T-cell (primary cell): Measurements from ENCODE around the gene NSD1. TPM values are rescaled to one million over a fixed set of nuclear protein-coding genes. Genes with fewer than 3 reads are reported as not detected.
A peak's percentile ranks its signal among the peaks of the same experiment; 100 is the strongest.

Source experiments
- ATAC-seq, 4 experiments: fragments of 200-7000 bp in 3 of 4; fragments of 150-1000 bp in 1 of 4; cut with Tn5 transposase; replicated peaks in 1 of 4; 1 replicate in 3 of 4; 2 replicates in 1 of 4; pipeline ENCODE4 v1.10.0; 2021; ENCODE audit warnings: moderate library complexity in 3 of 4, mild to moderate bottlenecking in 2 of 4, moderate number of reproducible peaks in 1 of 4
- CTCF ChIA-PET, 2 donors: fragments of 300-600 bp; sonication (Branson Sonifier 250); formaldehyde crosslinking; loops; one replicate each; lab custom pipeline; 2022; ENCODE audit warnings: antibody characterized with exemption in 2 of 2; lab: Charles Lee
- POLR2A ChIA-PET, 2 donors: fragments of 300-600 bp; sonication (Branson Sonifier 250); formaldehyde crosslinking; loops; one replicate each; lab custom pipeline; 2022; ENCODE audit warnings: antibody characterized with exemption in 2 of 2; lab: Charles Lee
- DNase-seq, 35 experiments: peaks; one replicate each; pipeline versions ENCODE4 v3.0.0 to v3.0.0-alpha.2; 2013 to 2023
- H3K27ac ChIP-seq: one replicate; pipeline ENCODE4 v1.5.1; 2013; ENCODE audit warnings: low read length
- H3K27me3 ChIP-seq, 2 experiments: replicated peaks in 1 of 2; 1 replicate in 1 of 2; 2 replicates in 1 of 2; pipeline versions ENCODE4 v1.6.1 to v1.7.0; 2013; ENCODE audit warnings: low read length in 1 of 2, mixed read lengths in 1 of 2; ENCODE audit not compliant: control insufficient read depth in 2 of 2, insufficient read depth in 2 of 2; ENCODE audit errors: extremely low read depth in 1 of 2
- H3K36me3 ChIP-seq, 2 donors: 1 replicate in 1 of 2; 2 replicates in 1 of 2; pipeline versions ENCODE4 v1.6.1 to v1.7.0; 2013; ENCODE audit warnings: low read length in 1 of 2; ENCODE audit not compliant: control insufficient read depth in 2 of 2, insufficient read depth in 1 of 2; ENCODE audit errors: extremely low read depth in 1 of 2
- H3K4me1 ChIP-seq, 2 experiments: 1 replicate in 1 of 2; 2 replicates in 1 of 2; pipeline versions ENCODE4 v1.6.1 to v1.7.0; 2013; ENCODE audit warnings: low read length in 2 of 2, mixed read lengths in 1 of 2; ENCODE audit not compliant: insufficient read depth in 2 of 2, control insufficient read depth in 1 of 2; ENCODE audit errors: extremely low read depth in 1 of 2
- H3K4me3 ChIP-seq, 2 donors: 1 replicate in 1 of 2; 2 replicates in 1 of 2; pipeline versions ENCODE4 v1.5.1 to v1.7.0; 2013; ENCODE audit warnings: mild to moderate bottlenecking in 2 of 2, low read length in 1 of 2, moderate library complexity in 1 of 2; ENCODE audit not compliant: control insufficient read depth in 1 of 2; ENCODE audit errors: extremely low read depth in 1 of 2
- H3K9me3 ChIP-seq: 2 replicates; pipeline ENCODE4 v1.7.0; 2013
- H3K27ac Mint-ChIP-seq, 2 donors: one replicate each; pipeline ENCODE4 v1.8.0; 2020 to 2021; ENCODE audit warnings: mild to moderate bottlenecking in 2 of 2, mixed read lengths in 2 of 2
- H3K27me3 Mint-ChIP-seq, 2 donors: one replicate each; pipeline ENCODE4 v1.8.0; 2021 to 2022; ENCODE audit warnings: mixed read lengths in 2 of 2
- H3K36me3 Mint-ChIP-seq: one replicate; pipeline ENCODE4 v1.8.0; 2021; ENCODE audit warnings: mixed read lengths
- H3K4me1 Mint-ChIP-seq, 3 donors: one replicate each; pipeline ENCODE4 v1.8.0; 2020 to 2022; ENCODE audit warnings: mixed read lengths in 3 of 3, mild to moderate bottlenecking in 1 of 3
- H3K4me3 Mint-ChIP-seq, 3 donors: one replicate each; pipeline ENCODE4 v1.8.0; 2020 to 2022; ENCODE audit warnings: mild to moderate bottlenecking in 3 of 3, mixed read lengths in 3 of 3, moderate library complexity in 3 of 3
- H3K9me3 Mint-ChIP-seq, 3 donors: one replicate each; pipeline ENCODE4 v1.8.0; 2020 to 2022; ENCODE audit warnings: mixed read lengths in 3 of 3
- WGBS: methylation state at CpG from one replicate; pipeline ENCODE4 v1.1.5; 2013; ENCODE audit warnings: missing lambda C conversion rate; ENCODE audit not compliant: insufficient coverage; 5-methylcytosine and 5-hydroxymethylcytosine counted together
- total RNA-seq, 35 experiments: library from RNA in 6 of 35; stranded (reverse) in 6 of 35; fragments of 120-200 nt in 1 of 35; gene quantifications; one replicate each; pipeline versions ENCODE4 v1.2.1 to v1.2.4 and lab custom pipeline; 2013 to 2026

The NSD1 gene
- total RNA-seq, 5 donors from 2014 or later (not counting 1 experiment from before 2014, with no cell fraction given) = 89.5 to 113 (median 103) TPM

DNA sequence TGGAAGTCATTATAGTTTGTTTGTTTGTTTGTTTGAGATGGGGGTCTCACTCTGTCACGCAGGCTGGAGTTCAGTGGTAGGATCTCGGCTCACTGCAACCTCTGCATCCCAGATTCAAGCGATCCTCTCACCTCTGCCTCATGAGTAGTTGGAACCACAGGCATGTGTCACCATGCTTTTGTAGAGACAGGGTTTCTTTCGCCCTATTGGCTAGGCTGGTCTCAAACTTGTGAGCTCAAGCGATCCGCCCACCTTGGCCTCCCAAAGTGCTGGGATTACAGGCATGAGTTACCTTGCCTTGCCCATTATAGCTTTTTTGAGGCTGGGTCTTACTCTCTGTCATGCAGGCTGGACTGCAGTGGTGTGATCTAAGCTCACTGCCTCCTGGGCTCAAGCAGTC, 28.8 kb downstream of the NSD1 start:
- no peaks in the 10 kb centered on the region for H3K27me3 Mint-ChIP-seq
- Histone ChIP-seq H3K36me3 (peaks cover 10 to 31% of the 10 kb centered on the region in 2 donors), H3K9me3 (no peaks in the 10 kb centered on the region), H3K4me1 (peaks cover 0 to 10% of the 10 kb centered on the region in 2 experiments), H3K4me3 (no peak overlapping the region), H3K27me3 (no peaks in the 10 kb centered on the region), H3K27ac (no peak overlapping the region)
- ChIA-PET POLR2A (no interaction called here), CTCF (no interaction called here)
- WGBS = 100% methylated on average over 4 of the region's 6 CpGs
- no peak overlapping the region for H3K27ac Mint-ChIP-seq
- ATAC-seq (no peak), DNase-seq (no peak)
- peaks cover 23 to 30% (median 25%) of the 10 kb centered on the region in 3 donors for H3K4me1 Mint-ChIP-seq
- no peak overlapping the region for H3K4me3 Mint-ChIP-seq
- no peaks in the 10 kb centered on the region for H3K9me3 Mint-ChIP-seq
- H3K36me3 Mint-ChIP-seq = peaks cover 8% of the 10 kb centered on the region

DNA sequence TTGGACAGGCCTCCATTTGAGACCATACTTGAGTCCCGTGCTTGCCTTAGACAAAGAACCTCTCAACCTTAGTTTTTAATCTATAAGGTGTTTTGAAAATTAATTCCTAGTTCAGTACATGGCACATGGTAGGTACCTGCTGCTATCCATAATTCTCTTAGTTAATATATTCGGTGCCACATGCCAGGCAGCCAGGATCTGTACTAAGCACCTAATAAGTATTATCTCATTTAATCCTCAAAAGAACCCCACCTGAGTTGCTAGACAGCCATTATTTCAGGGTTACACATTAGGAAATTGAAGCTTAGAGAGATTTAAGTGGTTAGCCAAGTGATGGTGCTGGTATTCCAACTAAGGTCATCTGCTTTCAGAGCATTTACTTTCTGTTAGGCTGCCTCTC, 29.9 kb downstream of the NSD1 start:
- no peak overlapping the region for H3K27ac ChIP-seq
- Mint-ChIP-seq H3K27me3 (no peaks in the 10 kb centered on the region), H3K27ac (no peak overlapping the region), H3K36me3 (peaks cover 3% of the 10 kb centered on the region), H3K9me3 (no peaks in the 10 kb centered on the region), H3K4me1 (peaks cover 21 to 31% (median 24%) of the 10 kb centered on the region in 3 donors), H3K4me3 (no peak overlapping the region)
- no peaks in the 10 kb centered on the region for H3K9me3 ChIP-seq
- DNase-seq (no peak), ATAC-seq (no peak)
- no peaks in the 10 kb centered on the region for H3K27me3 ChIP-seq
- H3K4me1 ChIP-seq = peaks cover 0 to 7% of the 10 kb centered on the region in 2 experiments
- no CpG with 5 or more reads among the region's 2 CpGs for WGBS
- CTCF ChIA-PET = interaction anchor here in 1 of 2 donors (0.6 kb wide), 1 partner anchor 200 kb away, joined by 3 read pairs; no protein-coding TSS in a partner anchor
- POLR2A ChIA-PET = no interaction called here
- peaks cover 10 to 34% of the 10 kb centered on the region in 2 donors for H3K36me3 ChIP-seq
- H3K4me3 ChIP-seq = no peak overlapping the region

DNA sequence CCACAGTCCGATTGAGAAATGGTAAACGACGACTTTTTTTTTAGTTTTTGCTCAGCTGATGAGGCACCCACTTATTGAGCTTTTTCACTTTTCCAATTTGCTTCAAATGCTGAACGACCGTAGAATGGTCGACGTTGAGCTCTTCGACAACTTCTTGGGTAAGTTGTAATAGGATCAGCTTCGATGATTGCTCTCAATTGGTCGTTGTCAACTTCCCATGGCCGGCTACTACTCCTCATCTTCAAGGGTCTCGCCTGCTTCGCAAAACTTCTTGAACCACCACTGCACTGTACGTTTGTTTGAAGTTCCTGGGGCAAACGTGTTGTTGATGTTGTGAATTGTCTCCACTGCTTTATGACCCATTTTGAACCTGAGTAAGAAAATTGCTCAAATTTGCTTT, 35.7 kb downstream of the NSD1 start:
- H3K4me1 Mint-ChIP-seq = peaks cover 33 to 36% (median 34%) of the 10 kb centered on the region in 3 donors
- no peaks in the 10 kb centered on the region for H3K9me3 Mint-ChIP-seq
- Histone ChIP-seq H3K4me1 (peaks cover 3% of the 10 kb centered on the region in 2 experiments), H3K27ac (no peak overlapping the region), H3K4me3 (no peak overlapping the region), H3K27me3 (no peaks in the 10 kb centered on the region), H3K36me3 (peaks cover 10 to 24% of the 10 kb centered on the region in 2 donors), H3K9me3 (no peaks in the 10 kb centered on the region)
- POLR2A ChIA-PET = no interaction called here
- DNase-seq = no peak
- H3K27me3 Mint-ChIP-seq = no peaks in the 10 kb centered on the region
- 98% methylated on average over 8 of the region's 15 CpGs for WGBS
- H3K27ac Mint-ChIP-seq = no peak overlapping the region
- peaks cover 19% of the 10 kb centered on the region for H3K36me3 Mint-ChIP-seq
- CTCF ChIA-PET = no interaction called here
- no peak overlapping the region for H3K4me3 Mint-ChIP-seq
- ATAC-seq = no peak

DNA sequence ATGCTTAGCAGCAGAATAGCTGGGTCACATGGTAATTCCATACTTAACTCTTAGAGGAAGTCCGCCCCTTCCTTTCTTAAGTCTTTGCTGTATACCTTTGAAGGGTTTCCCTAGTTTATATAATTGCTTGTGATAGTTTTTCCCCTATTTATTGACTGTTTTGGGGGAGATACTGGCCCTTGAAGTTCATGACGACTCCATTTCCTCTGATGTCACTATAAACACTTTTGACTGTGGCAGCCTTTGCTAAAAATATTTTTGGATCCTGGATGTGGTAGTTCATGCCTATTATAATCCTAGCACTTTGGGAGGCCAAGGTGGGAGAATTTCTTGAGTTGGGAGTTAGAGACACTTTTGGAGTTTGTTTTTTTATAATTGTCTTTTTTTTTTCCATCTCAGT, 38.4 kb downstream of the NSD1 start:
- Histone ChIP-seq H3K4me1 (peaks cover 3 to 8% of the 10 kb centered on the region in 2 experiments), H3K9me3 (no peaks in the 10 kb centered on the region), H3K4me3 (no peak overlapping the region), H3K27ac (no peak overlapping the region), H3K27me3 (no peaks in the 10 kb centered on the region), H3K36me3 (peaks cover 0 to 15% of the 10 kb centered on the region in 2 donors)
- WGBS = no CpG with 5 or more reads among the region's 2 CpGs
- ChIA-PET CTCF (interaction anchor here in 1 of 2 donors (0.7 kb wide), 1 partner anchor 43 kb away, joined by 3 read pairs; no protein-coding TSS in a partner anchor), POLR2A (no interaction called here)
- DNase-seq (peak in 1 of 35 experiments; percentile 10), ATAC-seq (peak in 1 of 4 experiments; percentile 58)
- no peaks in the 10 kb centered on the region for H3K9me3 Mint-ChIP-seq
- peaks cover 37 to 47% (median 41%) of the 10 kb centered on the region in 3 donors for H3K4me1 Mint-ChIP-seq
- peak overlapping the region in 1 of 2 donors; percentile 64 for H3K27ac Mint-ChIP-seq
- H3K36me3 Mint-ChIP-seq = peaks cover 16% of the 10 kb centered on the region
- no peaks in the 10 kb centered on the region for H3K27me3 Mint-ChIP-seq
- no peak overlapping the region for H3K4me3 Mint-ChIP-seq

DNA sequence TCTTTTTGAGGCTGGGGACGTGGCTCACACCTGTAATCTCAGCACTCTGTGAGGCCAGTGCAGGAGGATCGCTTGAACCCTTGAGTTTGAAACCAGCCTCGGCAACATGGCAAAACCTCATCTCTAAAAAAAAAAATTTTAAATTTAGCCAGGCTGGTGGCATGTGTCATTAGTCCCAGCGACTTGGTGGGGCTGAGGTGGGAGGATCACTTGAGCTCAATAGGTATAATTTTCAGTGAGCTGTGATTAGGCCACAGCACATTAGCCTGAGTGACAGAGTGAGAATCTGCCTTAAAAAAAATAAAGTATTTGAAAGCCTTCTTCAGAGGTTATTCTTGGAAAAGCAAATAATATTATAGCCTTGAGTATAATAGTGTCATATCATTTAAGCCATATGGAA, 41.8 kb downstream of the NSD1 start:
- no peaks in the 10 kb centered on the region for H3K27me3 Mint-ChIP-seq

DNA sequence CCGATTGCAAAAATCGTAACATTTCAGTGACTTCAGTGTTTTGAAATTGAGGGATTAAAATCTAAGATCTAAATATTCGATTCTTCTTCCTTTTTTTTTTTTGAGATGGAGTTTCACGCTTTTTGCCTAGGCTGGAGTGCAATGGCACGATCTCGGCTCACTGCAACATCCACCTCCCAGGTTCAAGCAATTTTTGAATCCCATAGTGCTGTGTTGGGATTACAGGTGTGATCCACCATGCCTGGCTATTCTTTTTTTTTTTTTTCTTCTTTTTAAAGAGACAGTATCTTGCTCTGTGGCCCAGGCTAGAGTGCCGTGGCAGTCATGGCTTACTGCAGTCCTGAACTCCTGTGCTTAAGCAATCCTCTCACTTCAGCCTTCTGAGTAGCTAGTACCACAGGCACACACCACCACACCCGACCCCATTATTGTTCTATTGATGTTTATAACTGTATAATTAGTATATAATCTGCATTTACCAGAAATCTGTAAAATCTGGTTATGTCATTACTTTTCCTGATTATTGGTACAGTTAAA, 42.7 kb downstream of the NSD1 start:
- POLR2A ChIA-PET = no interaction called here
- Mint-ChIP-seq H3K9me3 (no peaks in the 10 kb centered on the region), H3K27me3 (no peaks in the 10 kb centered on the region), H3K4me3 (no peak overlapping the region), H3K27ac (peak overlapping the region in 1 of 2 donors; percentile 3), H3K4me1 (peaks cover 33 to 47% (median 44%) of the 10 kb centered on the region in 3 donors), H3K36me3 (peaks cover 11% of the 10 kb centered on the region)
- no CpG with 5 or more reads among the region's 8 CpGs for WGBS
- no peak for ATAC-seq
- Histone ChIP-seq H3K27ac (no peak overlapping the region), H3K9me3 (no peaks in the 10 kb centered on the region), H3K4me1 (peaks cover 3 to 14% of the 10 kb centered on the region in 2 experiments), H3K4me3 (no peak overlapping the region), H3K36me3 (peaks cover 0 to 10% of the 10 kb centered on the region in 2 donors), H3K27me3 (no peaks in the 10 kb centered on the region)
- no peak for DNase-seq
- CTCF ChIA-PET = no interaction called here

More for the DNA sequence above, 41.8 kb downstream of the NSD1 start:
- no peaks in the 10 kb centered on the region for H3K9me3 ChIP-seq
- no peak overlapping the region for H3K4me3 ChIP-seq
- POLR2A ChIA-PET = no interaction called here
- no peak for ATAC-seq
- Mint-ChIP-seq H3K27ac (no peak overlapping the region), H3K4me1 (peaks cover 36 to 45% (median 43%) of the 10 kb centered on the region in 3 donors), H3K9me3 (no peaks in the 10 kb centered on the region), H3K36me3 (peaks cover 11% of the 10 kb centered on the region), H3K4me3 (no peak overlapping the region)
- DNase-seq = no peak
- H3K36me3 ChIP-seq = peaks cover 0 to 10% of the 10 kb centered on the region in 2 donors
- 92% methylated on average over 2 of the region's 4 CpGs for WGBS
- no peak overlapping the region for H3K27ac ChIP-seq
- peaks cover 3 to 14% of the 10 kb centered on the region in 2 experiments for H3K4me1 ChIP-seq
- no peaks in the 10 kb centered on the region for H3K27me3 ChIP-seq
- CTCF ChIA-PET = no interaction called here
